Measurements from ENCODE around the gene DDB1. TPM values are rescaled to one million over a fixed set of nuclear protein-coding genes. Genes with fewer than 3 reads are reported as not detected.
A peak's percentile ranks its signal among the peaks of the same experiment; 100 is the strongest.

DDB1 gene
- 100 to 1,000 TPM in 3 of 4 donors, 10 to 100 TPM in 1; 87.9 to 231 (median 155) TPM for total RNA-seq

DNA sequence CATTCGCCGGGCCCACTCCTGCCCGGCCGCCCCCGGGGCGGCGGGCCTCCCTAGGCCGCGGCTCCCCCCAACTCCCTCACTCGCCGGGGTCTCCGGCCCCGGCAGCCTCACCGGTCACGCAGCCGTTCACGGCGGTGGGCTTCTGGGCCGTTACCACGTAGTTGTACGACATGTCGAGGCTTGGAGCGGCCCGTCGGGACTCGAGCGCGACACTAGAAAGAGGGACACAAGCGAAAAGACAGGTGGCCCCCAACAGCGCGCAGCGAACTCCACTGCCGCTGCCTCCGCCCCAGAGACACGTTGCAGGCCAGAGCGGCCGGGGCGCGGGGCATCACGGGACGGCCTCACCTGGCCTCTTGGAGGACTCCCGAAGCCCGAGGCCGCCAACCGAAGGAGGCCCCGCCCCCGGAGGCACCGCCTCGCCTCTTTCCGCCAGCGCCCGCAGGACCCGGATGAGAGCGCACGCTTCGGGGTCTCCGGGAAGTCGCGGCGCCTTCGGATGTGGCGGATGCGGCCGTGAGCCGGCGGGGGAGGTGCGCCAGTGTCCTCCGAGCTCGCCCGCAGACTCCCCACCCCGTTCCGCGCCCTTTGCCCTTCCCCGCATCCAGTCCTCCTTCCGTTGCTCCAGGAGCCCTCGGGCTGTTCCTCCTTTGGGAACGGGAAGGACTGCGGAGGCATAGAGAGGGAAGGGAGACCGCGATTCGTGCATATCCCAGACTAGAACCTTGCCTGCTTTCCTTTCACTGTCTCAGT is at the start of gene DDB1, which contains the start of gene TKFC:
DDB1 (minus strand) TSS at position 309 of the 753 bp plus-strand sequence; CDS start at position 172, 137 bp downstream.
TKFC (plus strand) TSS at position 432 of the 753 bp plus-strand sequence. CDS start 1,501 bp downstream, outside the sequence.
- intact Hi-C loops (cut with DNase I; ENCODE audit: low total_unique reads): no loop called here
- Histone ChIP-seq H3K4me3 (peak within 1 kb of the TSS; percentile 67 to 92), H3K27me3 (no peaks in the 10 kb centered on the region), H3K9me3 (no peaks in the 10 kb centered on the region), H3K4me1 (peaks cover 0 to 21% of the 10 kb centered on the region in 2 donors), H3K36me3 (no peaks in the 10 kb centered on the region), H3K27ac (peak within 1 kb of the TSS; percentile 86 to 93)
- TF ChIP-seq POLR2A (IDR thresholded peaks at IDR 0.05): peak; percentile 82 to 87
- TF ChIP-seq, protein P1, sequence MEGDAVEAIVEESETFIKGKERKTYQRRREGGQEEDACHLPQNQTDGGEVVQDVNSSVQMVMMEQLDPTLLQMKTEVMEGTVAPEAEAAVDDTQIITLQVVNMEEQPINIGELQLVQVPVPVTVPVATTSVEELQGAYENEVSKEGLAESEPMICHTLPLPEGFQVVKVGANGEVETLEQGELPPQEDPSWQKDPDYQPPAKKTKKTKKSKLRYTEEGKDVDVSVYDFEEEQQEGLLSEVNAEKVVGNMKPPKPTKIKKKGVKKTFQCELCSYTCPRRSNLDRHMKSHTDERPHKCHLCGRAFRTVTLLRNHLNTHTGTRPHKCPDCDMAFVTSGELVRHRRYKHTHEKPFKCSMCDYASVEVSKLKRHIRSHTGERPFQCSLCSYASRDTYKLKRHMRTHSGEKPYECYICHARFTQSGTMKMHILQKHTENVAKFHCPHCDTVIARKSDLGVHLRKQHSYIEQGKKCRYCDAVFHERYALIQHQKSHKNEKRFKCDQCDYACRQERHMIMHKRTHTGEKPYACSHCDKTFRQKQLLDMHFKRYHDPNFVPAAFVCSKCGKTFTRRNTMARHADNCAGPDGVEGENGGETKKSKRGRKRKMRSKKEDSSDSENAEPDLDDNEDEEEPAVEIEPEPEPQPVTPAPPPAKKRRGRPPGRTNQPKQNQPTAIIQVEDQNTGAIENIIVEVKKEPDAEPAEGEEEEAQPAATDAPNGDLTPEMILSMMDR (IDR thresholded peaks at IDR 0.05): peak in 2 of 4 experiments; percentile 21 to 34
- DNase-seq: peak; percentile 94 to 96

DNA sequence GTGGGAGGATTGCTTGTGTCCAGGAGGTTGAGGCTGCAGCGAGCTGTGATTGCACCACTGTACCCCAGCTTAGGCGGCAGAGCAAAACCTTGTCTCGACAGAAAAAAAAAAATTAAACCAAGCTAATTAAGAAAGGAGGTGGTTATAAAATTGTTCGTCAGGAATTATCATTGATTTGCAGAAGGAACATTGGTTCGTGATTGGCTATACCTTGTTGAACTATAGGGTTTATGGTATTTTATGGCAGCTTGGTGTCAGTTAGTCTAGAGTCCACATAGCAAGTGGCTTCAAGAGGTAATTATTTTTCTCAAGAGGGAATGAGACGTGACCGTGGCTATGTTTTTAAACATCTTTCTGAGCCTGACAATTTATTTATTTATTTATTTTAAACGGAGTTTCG is 48.0 kb upstream of the DDB1 start:
- Histone ChIP-seq H3K9me3 (no peaks in the 10 kb centered on the region), H3K27me3 (no peaks in the 10 kb centered on the region), H3K27ac (no peak overlapping the region), H3K36me3 (no peaks in the 10 kb centered on the region), H3K4me3 (no peak overlapping the region), H3K4me1 (no peaks in the 10 kb centered on the region)
- TF ChIP-seq POLR2A (IDR thresholded peaks at IDR 0.05): no peak
- TF ChIP-seq, protein P1 (IDR thresholded peaks at IDR 0.05): no peak
- DNase-seq: no peak
- intact Hi-C loops (cut with DNase I; ENCODE audit: low total_unique reads): no loop called here

DNA sequence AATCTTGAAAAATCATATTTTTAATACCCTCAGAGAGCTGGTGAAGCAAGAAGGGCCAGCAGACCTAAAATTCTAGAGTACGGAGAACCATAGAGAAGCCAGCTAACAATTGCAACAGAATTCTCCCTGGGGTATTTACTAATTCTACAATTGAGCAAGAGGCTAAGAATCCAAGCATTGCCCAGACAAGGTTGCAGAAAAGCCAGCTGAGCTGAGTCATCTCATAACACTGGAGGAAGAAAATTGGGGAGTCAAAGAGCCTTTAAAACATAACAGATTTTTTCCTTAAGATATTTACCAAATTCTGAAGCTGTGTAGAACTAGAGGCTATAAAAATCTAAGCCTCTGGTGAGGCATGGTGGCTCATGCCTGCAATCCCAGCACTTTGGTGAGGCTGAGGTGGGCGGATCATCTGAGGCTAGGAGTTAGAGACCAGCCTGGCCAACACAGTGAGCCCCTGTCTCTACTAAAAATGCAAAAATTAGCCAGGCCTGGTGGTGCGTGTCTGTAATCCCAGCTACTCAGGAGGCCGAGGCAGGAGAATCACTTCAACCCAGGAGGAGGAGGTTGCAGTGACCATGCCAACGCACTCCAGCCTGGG is 45.9 kb upstream of the DDB1 start:
- Histone ChIP-seq H3K36me3 (no peaks in the 10 kb centered on the region), H3K27me3 (no peaks in the 10 kb centered on the region), H3K4me1 (no peaks in the 10 kb centered on the region), H3K4me3 (no peak overlapping the region), H3K9me3 (no peaks in the 10 kb centered on the region), H3K27ac (peak overlapping the region; percentile 77 to 84)
- peak; percentile 57 to 80 for DNase-seq
- TF ChIP-seq POLR2A (IDR thresholded peaks at IDR 0.05): no peak
- TF ChIP-seq, protein P1 (IDR thresholded peaks at IDR 0.05): no peak
- intact Hi-C loops (cut with DNase I; ENCODE audit: low total_unique reads): no loop called here

DNA sequence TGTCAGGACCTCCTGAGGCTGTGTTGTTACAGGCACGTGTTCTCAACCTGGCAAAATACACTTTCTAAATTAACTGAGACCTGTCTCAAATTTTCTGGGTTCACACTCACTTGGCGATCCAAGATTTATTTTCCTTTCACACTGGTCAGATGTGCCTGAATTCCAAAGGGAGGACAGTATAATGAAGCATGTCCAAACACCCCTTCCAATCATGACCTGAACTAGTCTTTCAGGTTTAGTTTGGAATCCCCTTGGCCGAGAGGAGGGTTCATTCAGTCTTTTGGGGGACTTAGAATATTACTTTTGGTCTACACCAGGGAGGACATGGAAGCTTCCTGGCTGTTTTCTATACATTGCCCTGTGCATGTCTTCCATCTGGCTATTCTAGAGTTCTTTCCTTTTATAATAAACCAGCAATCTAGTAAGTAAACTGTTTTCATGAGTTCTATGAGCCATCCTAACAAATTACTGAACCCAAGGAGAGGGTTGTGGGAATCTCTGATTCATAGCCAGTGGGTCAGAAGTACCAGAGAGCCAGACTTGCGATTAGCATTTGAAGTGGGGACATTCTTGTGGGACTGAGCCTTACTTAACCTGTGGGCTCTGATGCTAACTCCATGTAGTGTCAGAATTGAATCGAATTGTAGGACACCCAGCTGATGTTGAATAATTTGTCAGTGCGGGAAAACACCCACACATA is 44.7 kb upstream of the DDB1 start:
- Histone ChIP-seq H3K27ac (peak overlapping the region in 1 of 2 donors; percentile 84), H3K9me3 (no peaks in the 10 kb centered on the region), H3K27me3 (no peaks in the 10 kb centered on the region), H3K4me3 (no peak overlapping the region), H3K4me1 (no peaks in the 10 kb centered on the region), H3K36me3 (no peaks in the 10 kb centered on the region)
- TF ChIP-seq POLR2A (IDR thresholded peaks at IDR 0.05): no peak
- TF ChIP-seq, protein P1 (IDR thresholded peaks at IDR 0.05): no peak
- intact Hi-C loops (cut with DNase I; ENCODE audit: low total_unique reads): no loop called here
- DNase-seq: no peak
